Posterior vena cava (tissue), 2 donors: ENCODE results near the gene NANOGP8. TPM values are rescaled to one million over a fixed set of nuclear protein-coding genes. Genes with fewer than 3 reads are reported as not detected.

ENCODE experiments used
- total RNA-seq, 2 donors: library from RNA; stranded (reverse); fragmentation: NEBNext Ultra II Directional; extraction: Animal tissue kit (Norgen Biotek cat#: 25700); gene quantifications; one replicate each; pipeline ENCODE4 v1.2.1, GENCODE V29; 2021
- donor health status: DM: yes; HTN: yes; CAD: no.
- donor health status: DM: yes; HTN: yes; CAD: no.

NANOGP8 gene
- total RNA-seq, 2 donors from 2014 or later = 0.48 TPM; not detected in 1

Other genes starting within 250 kb of the NANOGP8 start
- gene AQR, start 115.6 kb downstream of the NANOGP8 start, total RNA-seq = 10 to 100 TPM; 25.9 to 28.0 TPM
- gene ZNF770, start 97.0 kb downstream of the NANOGP8 start, total RNA-seq = 10 to 100 TPM; 29.7 to 30.7 TPM